ENCODE results near the gene IER5L. TPM values are rescaled to one million over a fixed set of nuclear protein-coding genes. Genes with fewer than 3 reads are reported as not detected.

IER5L gene
- total and polyA plus RNA-seq, 2 donors (not counting 3 experiments of a cell fraction or from before 2014, with no cell fraction given): 5.3 to 12.3 TPM

GRCh38 chr9:129213551-129213950 lies 35.5 kb upstream of the IER5L start:
- H3K27ac ChIP-seq (ENCODE audit: insufficient read depth, low read depth, low read length): no peak overlapping the region
- no peak overlapping the region for H3K4me2 ChIP-seq (ENCODE audit: insufficient read depth, low read length)
- intact Hi-C loops (cut with micrococcal nuclease): no loop called here
- no peak overlapping the region for H2AFZ ChIP-seq (ENCODE audit: low read depth, low read length)
- no peaks in the 10 kb centered on the region for H3K79me2 ChIP-seq (ENCODE audit: control insufficient read depth, insufficient read depth, low read length)
- no peak overlapping the region for H3K4me3 ChIP-seq (replicated peaks in 1 of 3; ENCODE audit: insufficient read depth in 1 of 3, low read depth in 1 of 3, low read length in 3 of 3)
- no peaks in the 10 kb centered on the region for H3K27me3 ChIP-seq (ENCODE audit: control insufficient read depth in 2 of 2, insufficient read depth in 2 of 2, low read length in 2 of 2)
- ChIA-PET POLR2A (no interaction called here), CTCF (interaction anchor here (1.5 kb wide), 1 partner anchor 14 kb away, joined by 3 read pairs; no protein-coding TSS in a partner anchor)
- no peaks in the 10 kb centered on the region for H3K9me3 ChIP-seq (replicated peaks; ENCODE audit: control insufficient read depth, insufficient read depth, low read length)
- no peaks in the 10 kb centered on the region for H3K36me3 ChIP-seq (ENCODE audit: control insufficient read depth in 2 of 2, extremely low read depth in 1 of 2, insufficient read depth in 2 of 2, low read length in 2 of 2)
- DNase-seq (ENCODE audit: low read depth, low spot score): no peak
- FAIRE-seq: no peak
- TF ChIP-seq FOS (IDR thresholded peaks at IDR 0.05; ENCODE audit: borderline replicate concordance, insufficient read depth, low read length): no peak
- TF ChIP-seq EZH2 (IDR thresholded peaks at IDR 0.05; ENCODE audit: borderline replicate concordance, low read depth, low read length, severe bottlenecking): no peak
- TF ChIP-seq GATA2 (IDR thresholded peaks at IDR 0.05; ENCODE audit: insufficient read depth, insufficient read length, low read depth, low read length): no peak
- no peak for TF ChIP-seq MAX (IDR thresholded peaks at IDR 0.05; ENCODE audit: insufficient read depth, insufficient read length)
- no peak for TF ChIP-seq CTCF (IDR thresholded peaks at IDR 0.05; ENCODE audit: extremely low read depth in 1 of 2, insufficient read depth in 1 of 2, low read depth in 1 of 2, low read length in 2 of 2)
- no peak for TF ChIP-seq POLR2A (IDR thresholded peaks at IDR 0.05; ENCODE audit: low read depth, low read length)
- TF ChIP-seq MYC (IDR thresholded peaks at IDR 0.05; ENCODE audit: low read depth, low read length): no peak
- TF ChIP-seq POLR2AphosphoS5 (IDR thresholded peaks at IDR 0.05; ENCODE audit: insufficient read depth, low read depth, low read length): no peak
- no peak for TF ChIP-seq JUN (IDR thresholded peaks at IDR 0.05; ENCODE audit: borderline replicate concordance, insufficient read depth, insufficient read length, low read depth)
- no peak overlapping the region for H3K9ac ChIP-seq (replicated peaks; ENCODE audit: extremely low read depth, insufficient read depth, low read length)
- H4K20me1 ChIP-seq (replicated peaks; ENCODE audit: control insufficient read depth, extremely low read depth, insufficient read depth, low read length): no peaks in the 10 kb centered on the region
- dilution Hi-C loops (cut with MboI; ENCODE audit: extremely low pct_ligation_motif_present, low sequenced_read_pairs): no loop called here
- no TSS peak for BruUV-seq (replicated peaks)
- no peaks in the 10 kb centered on the region for H3K4me1 ChIP-seq (ENCODE audit: control insufficient read depth, extremely low read depth, insufficient read depth, low read length)
- no peaks in the 10 kb centered on the region for H3K9me1 ChIP-seq (replicated peaks; ENCODE audit: control insufficient read depth, extremely low read depth, insufficient read depth, low read length)

All from endothelial cell of umbilical vein (primary cell).